ENCODE measurements around the gene FNDC5.

The FNDC5 gene

DNA sequence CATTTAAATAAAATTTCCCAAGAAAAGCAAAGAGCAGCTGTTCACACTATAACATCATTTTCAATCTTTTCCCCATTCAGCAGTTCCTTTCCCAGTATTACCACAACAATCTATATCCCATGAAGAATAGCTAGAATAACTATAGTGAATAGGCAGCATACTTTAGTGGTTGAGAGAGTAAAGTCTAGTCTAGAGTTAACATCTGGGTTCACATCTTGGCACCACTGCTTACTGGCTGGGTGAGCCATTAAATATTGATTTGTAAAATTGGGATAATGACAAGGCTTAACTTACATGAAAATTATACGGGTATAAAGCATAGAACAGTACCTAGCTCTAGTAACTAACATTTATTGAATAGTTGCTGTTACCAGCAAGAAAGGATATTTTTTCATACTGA lies 38.8 kb downstream of the FNDC5 start:
- in situ Hi-C loops (cut with MboI; ENCODE audit: low pct_unique_long_range_greater_than_20kb, low sequenced_read_pairs, unreplicated experiment) = no loop called here
- DNase-seq (ENCODE audit: low spot score) = no peak
- TF ChIP-seq, protein P1, sequence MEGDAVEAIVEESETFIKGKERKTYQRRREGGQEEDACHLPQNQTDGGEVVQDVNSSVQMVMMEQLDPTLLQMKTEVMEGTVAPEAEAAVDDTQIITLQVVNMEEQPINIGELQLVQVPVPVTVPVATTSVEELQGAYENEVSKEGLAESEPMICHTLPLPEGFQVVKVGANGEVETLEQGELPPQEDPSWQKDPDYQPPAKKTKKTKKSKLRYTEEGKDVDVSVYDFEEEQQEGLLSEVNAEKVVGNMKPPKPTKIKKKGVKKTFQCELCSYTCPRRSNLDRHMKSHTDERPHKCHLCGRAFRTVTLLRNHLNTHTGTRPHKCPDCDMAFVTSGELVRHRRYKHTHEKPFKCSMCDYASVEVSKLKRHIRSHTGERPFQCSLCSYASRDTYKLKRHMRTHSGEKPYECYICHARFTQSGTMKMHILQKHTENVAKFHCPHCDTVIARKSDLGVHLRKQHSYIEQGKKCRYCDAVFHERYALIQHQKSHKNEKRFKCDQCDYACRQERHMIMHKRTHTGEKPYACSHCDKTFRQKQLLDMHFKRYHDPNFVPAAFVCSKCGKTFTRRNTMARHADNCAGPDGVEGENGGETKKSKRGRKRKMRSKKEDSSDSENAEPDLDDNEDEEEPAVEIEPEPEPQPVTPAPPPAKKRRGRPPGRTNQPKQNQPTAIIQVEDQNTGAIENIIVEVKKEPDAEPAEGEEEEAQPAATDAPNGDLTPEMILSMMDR (IDR thresholded peaks at IDR 0.05; ENCODE audit: extremely low read depth, insufficient read depth, missing control alignments) = no peak

DNA sequence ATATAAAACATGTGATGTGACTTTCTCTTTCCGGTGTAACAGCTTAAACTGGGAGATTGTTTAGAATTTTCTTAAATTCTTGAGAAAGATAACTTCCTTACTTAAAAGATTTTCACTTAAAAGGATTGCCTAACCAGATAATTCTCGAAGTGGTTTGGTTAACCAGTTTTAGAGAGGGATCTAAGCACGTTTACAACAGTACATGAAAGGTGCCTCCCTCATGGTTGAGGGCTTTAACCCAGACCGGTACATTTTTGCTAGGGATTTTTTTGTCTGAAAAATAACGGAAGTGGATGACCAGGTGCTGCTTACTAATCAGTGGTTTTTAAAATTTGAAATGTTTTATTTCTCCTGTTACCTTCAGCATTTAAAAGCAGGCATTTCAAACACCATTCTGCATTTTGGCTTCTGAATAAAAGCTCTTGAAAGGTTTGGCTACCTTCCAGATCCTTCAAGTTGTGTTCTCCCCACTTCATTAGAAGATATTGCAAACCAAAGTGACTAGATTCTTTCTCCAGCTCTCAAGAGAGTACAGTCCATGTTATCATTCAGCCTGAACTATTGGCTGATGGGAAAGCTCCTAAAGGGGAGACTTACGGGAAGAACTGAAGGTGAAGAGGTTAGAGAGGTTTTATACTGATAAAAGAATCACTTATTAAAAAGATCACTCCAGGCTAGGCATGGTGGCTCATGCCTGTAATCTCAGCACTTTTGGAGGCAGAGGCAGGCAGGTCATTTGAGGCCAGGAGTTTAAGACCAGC lies 40.4 kb downstream of the FNDC5 start:
- DNase-seq (ENCODE audit: low spot score) = no peak
- TF ChIP-seq, protein P1 (IDR thresholded peaks at IDR 0.05; ENCODE audit: extremely low read depth, insufficient read depth, missing control alignments) = no peak
- in situ Hi-C loops (cut with MboI; ENCODE audit: low pct_unique_long_range_greater_than_20kb, low sequenced_read_pairs, unreplicated experiment) = no loop called here

DNA sequence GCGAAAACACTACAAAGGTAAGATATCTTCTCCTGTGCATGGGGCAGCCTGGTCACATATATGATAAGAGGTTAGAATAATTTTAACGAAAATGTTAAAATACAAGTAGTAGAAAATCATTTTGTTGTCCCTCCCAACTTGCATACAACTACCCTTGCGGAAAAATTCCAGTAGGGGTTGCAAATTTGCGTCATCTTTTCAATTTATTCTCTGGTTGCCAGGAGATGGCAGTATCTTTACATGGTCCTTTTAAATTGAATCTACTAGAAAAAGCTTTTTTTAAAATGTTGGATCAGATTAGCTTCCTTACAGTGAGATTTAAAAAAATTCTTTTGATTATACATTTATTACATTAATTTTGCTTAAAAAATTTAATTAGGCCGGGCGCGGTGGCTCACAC lies 42.4 kb downstream of the FNDC5 start:
- in situ Hi-C loops (cut with MboI; ENCODE audit: low pct_unique_long_range_greater_than_20kb, low sequenced_read_pairs, unreplicated experiment) = no loop called here
- DNase-seq (ENCODE audit: low spot score) = no peak
- TF ChIP-seq, protein P1 (IDR thresholded peaks at IDR 0.05; ENCODE audit: extremely low read depth, insufficient read depth, missing control alignments) = no peak

DNA sequence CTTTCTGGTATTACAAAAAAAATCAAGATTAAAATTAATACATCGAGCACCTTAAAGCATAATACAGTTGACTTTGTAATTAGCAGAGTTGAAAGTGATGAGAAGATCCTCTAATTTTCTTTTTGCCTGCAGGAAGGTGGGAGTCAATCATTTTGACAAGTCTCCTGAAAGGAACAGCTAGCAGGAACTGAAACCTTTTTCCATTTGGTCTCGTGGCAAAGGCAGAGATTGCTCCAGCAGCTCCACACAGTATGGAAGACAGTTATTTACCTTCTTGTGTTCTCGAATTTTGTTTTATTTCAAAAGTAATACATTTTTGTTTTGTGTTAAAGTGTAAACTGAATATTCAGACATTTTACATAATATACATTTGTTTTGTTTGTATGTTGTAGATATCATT lies 45.5 kb downstream of the FNDC5 start:
- TF ChIP-seq, protein P1 (IDR thresholded peaks at IDR 0.05; ENCODE audit: extremely low read depth, insufficient read depth, missing control alignments) = no peak
- in situ Hi-C loops (cut with MboI; ENCODE audit: low pct_unique_long_range_greater_than_20kb, low sequenced_read_pairs, unreplicated experiment) = no loop called here
- DNase-seq (ENCODE audit: low spot score) = no peak

DNA sequence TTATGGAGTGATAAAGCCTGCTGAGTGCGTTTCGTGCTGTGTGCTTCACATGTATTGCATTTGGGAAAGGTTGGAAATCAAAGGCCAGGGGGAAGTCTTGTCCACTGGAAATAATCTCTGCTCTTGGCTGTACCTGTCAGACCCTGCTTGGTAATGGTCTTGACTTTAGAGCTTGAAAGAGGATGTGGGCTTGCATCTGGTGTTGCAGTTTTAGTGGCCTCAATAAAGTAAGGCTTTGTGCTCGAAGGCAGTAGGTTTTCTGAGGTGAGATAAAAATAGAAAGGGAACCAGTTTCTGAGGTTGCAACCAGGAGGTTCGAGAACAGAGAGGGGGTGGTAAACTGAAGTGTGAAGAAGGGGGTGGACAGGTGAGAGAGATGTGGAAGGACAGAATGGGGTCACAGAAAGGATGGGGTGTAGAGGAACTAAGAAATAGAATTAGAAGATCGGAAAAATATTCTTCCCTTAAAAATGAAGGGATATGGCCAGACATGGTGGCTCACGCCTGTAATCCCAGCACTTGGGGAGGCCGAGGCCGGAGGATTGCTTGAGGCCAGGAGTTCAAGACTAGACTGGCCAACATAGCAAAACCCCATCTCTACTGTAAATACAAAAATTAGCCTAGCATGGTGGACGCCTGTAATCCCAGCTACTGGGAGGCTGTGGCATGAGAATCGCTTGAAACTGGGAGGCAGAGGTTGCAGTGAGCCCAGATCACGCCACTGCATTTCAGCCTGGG lies 51.7 kb downstream of the FNDC5 start:
- in situ Hi-C loops (cut with MboI; ENCODE audit: low pct_unique_long_range_greater_than_20kb, low sequenced_read_pairs, unreplicated experiment) = no loop called here
- peak; percentile 75 for DNase-seq (ENCODE audit: low spot score)
- TF ChIP-seq, protein P1 (IDR thresholded peaks at IDR 0.05; ENCODE audit: extremely low read depth, insufficient read depth, missing control alignments) = no peak

DNA sequence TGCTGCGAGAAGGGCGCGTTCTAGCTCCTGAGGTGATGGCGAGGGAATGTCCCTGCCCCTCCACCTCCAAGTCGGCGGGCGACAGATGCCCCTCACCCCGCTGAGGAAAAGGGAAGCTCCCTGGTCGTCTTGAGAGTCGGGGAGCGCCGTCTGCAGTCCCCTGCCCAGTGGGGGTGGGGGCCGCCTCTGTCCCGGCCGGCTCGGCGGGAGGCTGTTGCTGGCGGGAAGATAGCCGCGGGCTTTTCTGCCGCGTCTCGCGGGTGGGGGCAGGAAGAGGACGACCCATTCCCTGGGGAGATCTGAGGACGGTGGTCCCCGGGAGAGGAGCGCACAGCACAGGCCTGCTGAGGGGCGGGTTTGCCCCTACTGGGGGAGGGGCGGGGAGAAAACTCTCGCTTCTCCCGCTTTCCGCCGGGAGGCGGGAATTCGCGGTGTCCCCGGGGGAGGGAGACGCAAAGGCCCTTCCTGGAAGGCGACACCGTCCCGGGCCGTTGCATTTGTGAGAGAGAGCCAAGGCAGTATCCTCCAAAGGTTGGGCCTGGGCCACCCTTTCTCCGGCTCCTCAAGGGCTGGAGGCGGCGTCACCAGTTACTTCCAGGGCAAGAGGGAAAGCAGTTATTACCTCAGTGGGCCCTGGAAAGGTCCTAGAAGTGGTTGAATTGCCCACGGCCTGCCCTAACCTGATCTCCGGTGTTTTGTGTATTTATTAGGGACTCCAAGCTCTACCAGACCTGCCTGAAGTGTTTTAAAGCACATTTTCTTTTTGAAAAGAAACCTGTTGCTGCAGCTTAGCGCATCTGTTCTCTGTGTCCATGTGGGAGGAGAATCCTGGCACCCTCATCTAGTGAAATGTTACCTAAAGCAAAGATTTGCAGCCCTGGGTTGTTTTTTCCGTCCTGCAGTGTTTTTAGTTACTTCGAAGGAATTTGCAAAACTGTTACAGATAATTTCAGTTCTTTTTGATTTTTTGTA lies 52.6 kb downstream of the FNDC5 start:
- in situ Hi-C loops (cut with MboI; ENCODE audit: low pct_unique_long_range_greater_than_20kb, low sequenced_read_pairs, unreplicated experiment) = no loop called here
- TF ChIP-seq, protein P1 (IDR thresholded peaks at IDR 0.05; ENCODE audit: extremely low read depth, insufficient read depth, missing control alignments) = no peak
- no peak for DNase-seq (ENCODE audit: low spot score)

All from GM13977 (cell line).